NCI-H748 treated with DMSO at 0.1 percent for 48 hours (cell line): ENCODE measurements around the gene KRTAP12-2.
A peak's percentile ranks its signal among the peaks of the same experiment; 100 is the strongest.
"Not testable (repeated sequence)": the region's sequence is repeated elsewhere in the genome, so short reads cannot be mapped to it uniquely, and the experiment has no call there.

Experiments used
- DNase-seq: peaks from one replicate; lab custom pipeline; 2025; lab: John Stamatoyannopoulos, UW

KRTAP12-2 gene

DNA sequence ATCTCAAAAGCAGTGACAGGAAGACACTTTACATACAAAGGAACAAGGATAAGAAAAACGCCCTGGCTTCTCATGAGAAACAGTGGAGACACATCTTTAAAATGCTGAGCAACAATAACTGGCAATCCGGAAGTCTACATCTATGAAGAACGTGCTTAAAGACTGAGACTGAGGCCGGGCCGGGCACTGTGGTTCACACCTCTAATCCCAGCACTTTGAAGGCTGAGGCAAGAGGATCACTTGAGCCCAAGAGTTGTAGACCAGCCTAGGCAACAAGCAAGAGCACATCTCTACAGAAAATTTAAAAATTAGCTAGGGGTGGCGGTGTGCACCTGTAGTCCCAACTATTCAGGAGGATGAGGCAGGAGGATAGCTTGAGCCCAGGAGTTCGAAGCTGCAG, 17.4 kb upstream of the KRTAP12-2 start:
- DNase-seq, result no peak

GRCh38 chr21:44682580-44683151, 15.9 kb upstream of the KRTAP12-2 start:
- DNase-seq, result no peak

DNA sequence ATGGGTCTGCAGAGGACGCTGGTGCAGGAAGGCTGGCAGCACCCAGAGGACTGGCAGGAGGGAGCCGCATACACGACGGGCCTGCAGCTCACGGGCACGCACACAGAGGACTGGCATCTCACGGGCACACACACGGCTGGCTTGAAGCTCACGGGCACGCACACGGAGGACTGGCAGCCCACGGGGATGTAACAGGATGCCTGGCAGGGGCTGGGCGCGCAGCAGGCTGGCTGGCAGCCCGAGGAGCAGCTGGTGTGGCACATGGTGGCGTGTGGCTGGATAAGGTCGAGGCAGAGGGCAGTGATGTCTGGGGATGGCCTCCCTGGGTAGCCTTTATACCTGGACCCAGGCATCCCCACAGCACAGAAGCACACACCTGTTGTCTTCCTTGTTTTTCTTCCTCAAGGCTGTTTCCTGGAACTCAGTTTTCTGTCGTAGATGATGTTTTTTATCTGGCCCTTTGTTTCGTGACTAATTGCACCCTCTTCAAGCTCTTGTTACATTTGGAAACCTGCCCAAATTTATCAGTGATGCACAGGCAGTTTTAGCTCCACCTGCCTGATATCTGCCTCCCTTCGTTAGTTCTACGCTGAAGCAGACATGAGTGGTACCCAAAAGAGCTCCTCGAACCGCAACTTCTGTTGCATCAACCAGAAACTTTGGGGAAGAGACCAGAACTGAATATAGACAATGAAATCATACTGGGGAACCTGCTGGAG, 15.3 kb upstream of the KRTAP12-2 start, which contains the start of gene KRTAP12-1:
Gene KRTAP12-1, minus strand, starts transcription at position 303 of the 719 bp plus-strand sequence. Its CDS starts 40 bp downstream, at position 263.
- DNase-seq, result peak; percentile 94

- DNase-seq, result no peak
Measured at GRCh38 chr21:44681152-44681551, 14.4 kb upstream of the KRTAP12-2 start.

- no peak for DNase-seq
Measured at GRCh38 chr21:44677881-44678280, 11.2 kb upstream of the KRTAP12-2 start.

- no peak for DNase-seq
Measured at GRCh38 chr21:44671911-44672310, 5.2 kb upstream of the KRTAP12-2 start.

- no peak for DNase-seq
Measured at GRCh38 chr21:44670642-44671432, 4.1 kb upstream of the KRTAP12-2 start.

DNA sequence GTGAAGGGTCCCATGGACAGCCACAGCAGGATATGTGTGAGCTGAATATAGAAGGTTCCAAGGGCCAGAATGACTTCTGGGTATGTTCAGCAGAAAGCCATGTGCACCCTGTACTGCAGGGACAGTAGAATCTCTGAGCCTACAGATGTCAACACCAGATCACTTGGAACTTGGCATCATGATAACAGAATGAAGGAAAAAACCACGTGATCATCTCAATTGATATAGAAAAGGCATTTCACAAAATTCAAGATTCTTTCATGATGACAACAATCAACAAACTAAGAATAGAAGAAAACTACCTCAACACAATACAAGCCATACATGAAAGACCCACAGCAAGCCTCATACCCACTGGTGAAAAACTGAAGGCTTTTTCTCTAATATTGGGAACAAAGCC, 885 bp upstream of the KRTAP12-2 start:
- DNase-seq, result no peak

DNA sequence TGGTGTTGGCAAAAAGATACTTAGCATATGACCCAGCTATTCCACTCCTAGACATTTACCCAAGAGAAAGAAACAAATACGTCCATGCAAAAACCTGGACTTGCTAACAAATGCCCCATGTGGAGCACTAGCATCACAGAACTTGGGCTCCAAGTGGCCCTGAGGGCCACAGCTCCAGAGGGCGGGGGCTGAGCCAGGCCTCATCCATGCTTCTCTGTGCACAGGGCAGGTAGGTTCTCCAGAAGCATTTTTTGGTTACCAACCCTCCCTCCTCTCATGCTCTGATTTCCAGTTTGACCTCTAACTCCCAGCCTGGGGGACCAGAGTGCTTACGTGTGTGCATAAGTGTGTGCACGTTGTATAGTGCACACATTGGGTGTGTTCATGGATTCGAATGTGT, 2.0 kb downstream of the KRTAP12-2 start:
- no peak for DNase-seq

DNA sequence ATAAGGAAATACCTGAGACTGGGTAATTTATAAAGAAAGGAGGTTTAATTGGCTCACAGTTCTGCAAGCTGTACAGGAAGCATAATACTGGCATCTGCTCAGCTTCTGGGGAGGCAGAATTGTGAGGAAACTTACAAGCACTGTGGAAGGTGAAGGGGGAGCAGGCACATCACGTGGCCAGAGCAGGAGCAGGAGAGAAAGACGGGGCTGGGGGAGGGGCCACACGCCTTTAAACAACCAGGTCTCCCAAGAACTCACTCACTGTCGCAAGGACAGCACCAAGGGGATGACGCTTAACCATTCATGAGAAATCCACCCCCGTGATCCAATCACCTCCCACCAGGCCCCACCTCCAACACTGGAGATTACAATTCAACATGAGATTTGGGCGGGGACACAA, 5.2 kb downstream of the KRTAP12-2 start:
- not testable (repeated sequence) for DNase-seq

DNA sequence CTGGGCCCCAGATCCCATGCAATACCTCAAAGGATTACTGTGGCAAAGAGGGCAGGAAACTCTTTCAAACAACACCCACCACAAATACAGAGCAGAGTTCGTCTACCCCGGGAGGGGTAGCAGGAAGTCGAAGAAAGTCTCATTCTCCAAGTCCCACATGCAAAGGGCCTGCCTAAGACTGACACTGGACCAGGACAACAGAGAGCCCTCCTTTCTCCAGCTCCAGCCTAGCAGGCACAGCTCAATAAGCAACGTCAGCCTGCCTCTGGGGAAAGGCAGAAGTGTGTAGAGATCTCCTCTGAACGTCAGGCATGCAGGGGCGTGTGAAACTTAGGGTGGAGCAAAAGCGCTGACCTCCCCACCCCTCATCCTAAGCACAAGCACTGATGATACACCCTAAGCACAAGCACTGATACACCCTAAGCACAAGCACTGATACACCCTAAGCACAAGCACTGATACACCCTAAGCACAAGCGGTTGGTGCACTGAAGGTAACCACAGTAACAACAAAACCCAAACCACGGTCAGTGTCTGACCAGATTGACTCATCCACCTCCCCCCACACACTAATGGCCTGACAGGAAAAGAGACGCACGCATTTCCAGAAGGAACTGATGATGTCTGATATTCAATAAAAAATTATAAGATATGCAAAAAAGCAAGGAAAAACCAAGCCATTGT, 7.7 kb downstream of the KRTAP12-2 start:
- DNase-seq, result no peak

GRCh38 chr21:44658541-44658910, 8.2 kb downstream of the KRTAP12-2 start:
- DNase-seq, result no peak

DNA sequence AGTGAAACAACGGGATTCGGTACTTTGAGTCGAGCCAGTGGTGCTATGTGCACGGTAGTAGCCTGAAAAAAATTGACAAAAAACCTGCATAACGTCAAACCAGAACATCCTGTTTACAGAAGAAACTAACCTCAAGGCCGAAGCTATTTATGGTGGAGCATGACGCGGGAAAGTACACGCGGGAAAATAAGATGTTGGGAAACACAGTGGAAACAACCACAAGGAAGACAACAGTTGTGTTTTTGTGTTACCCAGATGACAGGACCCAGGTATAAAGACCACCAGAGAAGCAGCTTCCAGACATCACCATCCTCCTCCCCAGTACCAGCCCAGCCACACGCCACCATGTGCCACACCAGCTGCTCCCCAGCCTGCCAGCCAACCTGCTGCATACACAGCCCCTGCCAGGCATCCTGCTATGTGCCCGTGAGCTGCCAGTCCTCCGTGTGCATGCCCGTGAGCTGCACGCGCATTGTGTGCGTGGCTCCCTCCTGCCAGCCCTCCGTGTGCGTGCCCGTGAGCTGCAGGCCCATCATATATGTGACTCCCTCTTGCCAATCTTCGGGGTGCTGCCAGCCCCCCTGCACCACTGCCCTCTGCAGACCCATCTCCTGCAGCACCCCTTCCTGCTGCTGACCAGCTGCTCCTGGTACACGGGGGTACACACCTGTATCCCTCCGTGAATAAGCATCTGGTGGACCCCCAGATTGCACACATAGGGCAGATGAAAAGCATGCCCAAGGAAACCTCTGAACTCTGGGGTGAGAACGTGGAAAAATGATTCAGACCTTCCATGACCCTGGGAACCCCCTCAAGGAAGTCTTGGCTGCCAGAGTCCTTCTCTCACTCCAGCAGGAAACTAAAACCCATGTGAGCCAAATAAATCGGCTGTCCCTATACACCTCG, 8.8 kb downstream of the KRTAP12-2 start, which contains the start of gene KRTAP12-3:
Gene KRTAP12-3, plus strand, starts transcription at position 298 of the 906 bp plus-strand sequence. Its CDS starts 48 bp downstream, at position 346.
- no peak for DNase-seq

DNA sequence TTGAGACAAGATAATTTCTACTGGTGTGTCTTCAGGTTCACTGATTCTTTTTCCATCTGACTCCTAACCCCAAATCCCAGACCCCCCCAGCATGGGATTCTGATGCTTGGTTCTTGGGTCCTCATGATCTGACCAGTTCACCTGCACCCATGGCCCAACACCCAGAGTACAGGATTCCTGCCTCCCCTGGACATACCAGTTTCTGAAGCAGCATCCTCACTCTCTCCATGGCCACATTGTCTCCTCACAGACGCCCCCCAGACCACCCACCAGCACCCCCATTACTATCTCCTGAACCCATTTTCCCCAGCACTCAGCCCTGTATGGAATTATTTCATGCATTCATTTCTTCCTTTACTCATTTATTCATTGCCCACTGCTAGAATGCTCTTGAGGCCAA, 9.9 kb downstream of the KRTAP12-2 start:
- DNase-seq, result no peak

GRCh38 chr21:44654576-44655175, 12.1 kb downstream of the KRTAP12-2 start, which contains the start of gene KRTAP12-4:
KRTAP12-4 (minus strand) TSS chr21:44654659; CDS start chr21:44654614, 45 bp downstream.
- DNase-seq, result no peak

DNA sequence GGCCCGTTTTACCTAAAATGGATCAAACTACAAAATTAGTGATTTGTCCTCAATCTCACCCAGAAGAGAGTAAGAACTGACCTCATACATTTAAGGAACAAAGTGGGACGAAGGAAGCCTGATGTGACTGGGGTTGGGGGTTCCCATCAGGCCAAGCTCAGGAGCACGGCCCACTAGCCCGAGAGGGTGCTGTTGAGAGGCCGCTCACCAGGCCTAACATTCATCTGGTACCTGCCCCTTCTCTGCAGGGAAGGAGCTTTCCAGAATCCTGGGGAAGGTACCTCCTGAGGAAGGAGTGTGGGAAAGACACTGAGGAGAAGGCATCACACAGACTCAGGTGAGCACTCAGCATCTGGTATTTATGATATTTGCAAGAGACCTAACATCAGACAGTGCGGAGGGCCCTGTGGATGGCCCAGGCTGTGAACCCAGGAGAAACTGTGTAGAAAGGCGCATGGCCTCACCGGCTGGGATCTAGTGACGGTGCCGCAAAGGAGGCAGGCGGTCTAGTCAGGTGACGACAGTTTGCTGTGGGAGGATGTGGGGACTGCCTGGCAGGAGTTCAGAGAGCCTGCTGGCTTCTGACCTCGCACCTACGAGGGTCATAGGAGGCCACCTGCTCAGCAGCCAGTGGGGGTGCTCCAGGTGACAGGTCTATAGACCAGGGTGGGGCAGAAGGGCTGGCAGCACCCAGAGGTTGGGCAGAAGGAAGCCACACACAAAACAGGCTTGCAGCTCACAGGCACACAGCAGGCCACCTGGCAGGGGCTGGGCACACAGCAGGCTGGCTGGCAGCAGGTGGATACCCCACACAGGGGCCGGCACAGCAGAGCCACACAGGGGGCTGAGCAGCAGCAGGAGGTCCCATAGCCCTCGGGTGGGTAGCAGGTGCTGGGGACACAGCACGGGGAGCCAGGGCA, 12.8 kb downstream of the KRTAP12-2 start:
- DNase-seq, result no peak

DNA sequence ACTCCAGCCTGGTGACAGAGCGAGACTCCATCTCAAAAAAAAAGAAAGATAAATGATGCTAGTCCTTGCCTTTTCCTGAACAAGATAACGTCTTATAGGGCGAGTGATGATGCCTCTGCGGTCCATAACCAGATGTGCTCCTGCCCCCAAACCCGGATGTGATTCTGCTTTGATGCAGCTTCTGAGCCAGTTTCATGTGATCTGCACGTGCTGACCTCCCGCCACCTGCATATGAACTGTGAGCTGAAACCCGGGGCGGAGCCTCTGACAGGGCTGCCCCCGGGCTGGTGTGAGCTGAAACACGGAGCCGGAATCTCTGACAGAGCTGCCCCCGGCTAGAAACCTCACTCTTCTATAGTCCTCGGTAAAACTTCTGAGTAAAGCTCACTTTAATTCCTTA, 13.6 kb downstream of the KRTAP12-2 start:
- DNase-seq, result no peak

- DNase-seq, result no peak
Measured at GRCh38 chr21:44650973-44651675, 15.6 kb downstream of the KRTAP12-2 start.
